PC-9 (cell line): Measurements from ENCODE around the gene HNF1A.

Experiments used
- CTCF ChIP-seq: fragments of 200-600 bp; sonication (generic); conservative IDR thresholded peaks from 2 replicates; pipeline ENCODE4 v1.6.1; 2017; ENCODE audit warnings: mixed run types, antibody characterized with exemption, mild to moderate bottlenecking, moderate library complexity
- EZH2 ChIP-seq: fragments of 200-600 bp; sonication (generic); IDR thresholded peaks from 2 replicates; pipeline ENCODE4 v1.8.0; 2017; ENCODE audit warnings: antibody characterized with exemption, low read depth

GRCh38 chr12:121001060-121001459 lies 22.7 kb downstream of the HNF1A start:
- TF ChIP-seq CTCF (no peak), EZH2 (no peak)
